ENCODE data around the gene AFF1.

The AFF1 gene

GRCh38 chr4:87179751-87180150 is 244.9 kb downstream of the AFF1 start:
- DNase-seq, result no peak

GRCh38 chr4:87180767-87181166 is 246.0 kb downstream of the AFF1 start:
- no peak for DNase-seq

- no peak for DNase-seq
Observed at GRCh38 chr4:87185146-87185870, 250.5 kb downstream of the AFF1 start.

GRCh38 chr4:87188048-87188447 is 253.2 kb downstream of the AFF1 start:
- DNase-seq, result no peak

- no peak for DNase-seq
Observed at GRCh38 chr4:87188932-87189331, 254.1 kb downstream of the AFF1 start.
